H1 (cell line): ENCODE data around the gene DDX1. TPM values are rescaled to one million over a fixed set of nuclear protein-coding genes. Genes with fewer than 3 reads are reported as not detected.

Experiments used
- CREB1 ChIP-seq: IDR thresholded peaks from 2 replicates; pipeline ENCODE4 v1.6.1; 2012; ENCODE audit warnings: inconsistent platforms
- KDM5A ChIP-seq: fragments of 200-600 bp; IDR thresholded peaks from 2 replicates; pipeline ENCODE4 v1.7.1; 2012; ENCODE audit warnings: mild to moderate bottlenecking, low read length, inconsistent platforms, mixed read lengths
- RNF2 ChIP-seq: fragments of 200-900, 300-1000 bp; sonication (generic); IDR thresholded peaks from 2 replicates; pipeline ENCODE4 v1.7.1; 2016; ENCODE audit warnings: borderline replicate concordance, low read depth, mild to moderate bottlenecking, antibody characterized with exemption, low read length; ENCODE audit not compliant: poor library complexity, severe bottlenecking; ENCODE audit errors: missing control alignments
- TAF1 ChIP-seq: IDR thresholded peaks from 2 replicates; pipeline ENCODE4 v1.6.1; 2011; ENCODE audit warnings: mild to moderate bottlenecking, low read depth, low read length
- polyA plus RNA-seq, 7 experiments: library from polyadenylated mRNA; depleted of rRNA in 3 of 7; stranded (reverse) in 5 of 7; unstranded in 2 of 7; fragments of >200 nt in 5 of 7; fragments of 200-250 nt in 2 of 7; gene quantifications; 1 replicate in 5 of 7; 2 replicates in 1 of 7; 4 replicates in 1 of 7; pipeline versions ENCODE4 v1.2.1 to v1.2.3, GENCODE V29; 2011 to 2013; ENCODE audit warnings: missing spikeins in 2 of 7, mixed read lengths in 2 of 7
- total RNA-seq: library from RNA; stranded (reverse); fragmentation: NEBNext Ultra II Directional; extraction: Animal tissue kit (Norgen Biotek cat#: 25700); gene quantifications from 2 replicates; pipeline ENCODE4 v1.2.1, GENCODE V29; 2021
- TF ChIP-seq, protein P1 (sequence below): fragments of 300-600 bp; sonication (generic); IDR thresholded peaks from 2 replicates; pipeline ENCODE4 v1.7.1; 2012; ENCODE audit warnings: low read length, moderate library complexity, mild to moderate bottlenecking, inconsistent platforms; ENCODE audit not compliant: insufficient replicate concordance
- TF ChIP-seq, protein P2 (sequence below): IDR thresholded peaks from 2 replicates; pipeline ENCODE4 v1.6.1; 2011; ENCODE audit warnings: low read depth, mild to moderate bottlenecking, low read length; ENCODE audit not compliant: insufficient read depth

The DDX1 gene
- total and polyA plus RNA-seq, 2 of the 8 experiments (the other 6 are each of a cell fraction or from before 2014, with no cell fraction given), result 51.1 to 161 TPM

DNA sequence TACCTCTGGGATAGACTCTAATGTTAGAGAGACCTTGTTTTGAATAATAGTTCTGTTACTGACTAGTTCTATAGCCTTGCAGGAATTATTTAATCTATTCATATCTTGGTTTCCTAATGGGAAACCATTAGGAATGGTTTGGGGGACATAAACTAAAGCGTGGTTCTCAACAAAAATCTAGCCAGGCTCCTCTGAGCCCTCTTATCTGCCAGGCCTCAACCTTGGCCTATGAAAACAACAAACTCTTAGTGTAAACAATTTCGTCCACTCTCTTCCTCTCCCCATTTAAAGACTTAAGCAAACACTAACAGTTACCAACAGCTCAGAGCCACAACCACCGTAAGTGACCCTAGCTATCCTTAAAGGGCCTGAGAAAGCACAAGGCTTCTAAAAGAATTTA, 19.9 kb upstream of the DDX1 start (continued):
- TF ChIP-seq RNF2 (no peak), KDM5A (no peak), TAF1 (no peak), CREB1 (no peak)
- TF ChIP-seq, protein P1, sequence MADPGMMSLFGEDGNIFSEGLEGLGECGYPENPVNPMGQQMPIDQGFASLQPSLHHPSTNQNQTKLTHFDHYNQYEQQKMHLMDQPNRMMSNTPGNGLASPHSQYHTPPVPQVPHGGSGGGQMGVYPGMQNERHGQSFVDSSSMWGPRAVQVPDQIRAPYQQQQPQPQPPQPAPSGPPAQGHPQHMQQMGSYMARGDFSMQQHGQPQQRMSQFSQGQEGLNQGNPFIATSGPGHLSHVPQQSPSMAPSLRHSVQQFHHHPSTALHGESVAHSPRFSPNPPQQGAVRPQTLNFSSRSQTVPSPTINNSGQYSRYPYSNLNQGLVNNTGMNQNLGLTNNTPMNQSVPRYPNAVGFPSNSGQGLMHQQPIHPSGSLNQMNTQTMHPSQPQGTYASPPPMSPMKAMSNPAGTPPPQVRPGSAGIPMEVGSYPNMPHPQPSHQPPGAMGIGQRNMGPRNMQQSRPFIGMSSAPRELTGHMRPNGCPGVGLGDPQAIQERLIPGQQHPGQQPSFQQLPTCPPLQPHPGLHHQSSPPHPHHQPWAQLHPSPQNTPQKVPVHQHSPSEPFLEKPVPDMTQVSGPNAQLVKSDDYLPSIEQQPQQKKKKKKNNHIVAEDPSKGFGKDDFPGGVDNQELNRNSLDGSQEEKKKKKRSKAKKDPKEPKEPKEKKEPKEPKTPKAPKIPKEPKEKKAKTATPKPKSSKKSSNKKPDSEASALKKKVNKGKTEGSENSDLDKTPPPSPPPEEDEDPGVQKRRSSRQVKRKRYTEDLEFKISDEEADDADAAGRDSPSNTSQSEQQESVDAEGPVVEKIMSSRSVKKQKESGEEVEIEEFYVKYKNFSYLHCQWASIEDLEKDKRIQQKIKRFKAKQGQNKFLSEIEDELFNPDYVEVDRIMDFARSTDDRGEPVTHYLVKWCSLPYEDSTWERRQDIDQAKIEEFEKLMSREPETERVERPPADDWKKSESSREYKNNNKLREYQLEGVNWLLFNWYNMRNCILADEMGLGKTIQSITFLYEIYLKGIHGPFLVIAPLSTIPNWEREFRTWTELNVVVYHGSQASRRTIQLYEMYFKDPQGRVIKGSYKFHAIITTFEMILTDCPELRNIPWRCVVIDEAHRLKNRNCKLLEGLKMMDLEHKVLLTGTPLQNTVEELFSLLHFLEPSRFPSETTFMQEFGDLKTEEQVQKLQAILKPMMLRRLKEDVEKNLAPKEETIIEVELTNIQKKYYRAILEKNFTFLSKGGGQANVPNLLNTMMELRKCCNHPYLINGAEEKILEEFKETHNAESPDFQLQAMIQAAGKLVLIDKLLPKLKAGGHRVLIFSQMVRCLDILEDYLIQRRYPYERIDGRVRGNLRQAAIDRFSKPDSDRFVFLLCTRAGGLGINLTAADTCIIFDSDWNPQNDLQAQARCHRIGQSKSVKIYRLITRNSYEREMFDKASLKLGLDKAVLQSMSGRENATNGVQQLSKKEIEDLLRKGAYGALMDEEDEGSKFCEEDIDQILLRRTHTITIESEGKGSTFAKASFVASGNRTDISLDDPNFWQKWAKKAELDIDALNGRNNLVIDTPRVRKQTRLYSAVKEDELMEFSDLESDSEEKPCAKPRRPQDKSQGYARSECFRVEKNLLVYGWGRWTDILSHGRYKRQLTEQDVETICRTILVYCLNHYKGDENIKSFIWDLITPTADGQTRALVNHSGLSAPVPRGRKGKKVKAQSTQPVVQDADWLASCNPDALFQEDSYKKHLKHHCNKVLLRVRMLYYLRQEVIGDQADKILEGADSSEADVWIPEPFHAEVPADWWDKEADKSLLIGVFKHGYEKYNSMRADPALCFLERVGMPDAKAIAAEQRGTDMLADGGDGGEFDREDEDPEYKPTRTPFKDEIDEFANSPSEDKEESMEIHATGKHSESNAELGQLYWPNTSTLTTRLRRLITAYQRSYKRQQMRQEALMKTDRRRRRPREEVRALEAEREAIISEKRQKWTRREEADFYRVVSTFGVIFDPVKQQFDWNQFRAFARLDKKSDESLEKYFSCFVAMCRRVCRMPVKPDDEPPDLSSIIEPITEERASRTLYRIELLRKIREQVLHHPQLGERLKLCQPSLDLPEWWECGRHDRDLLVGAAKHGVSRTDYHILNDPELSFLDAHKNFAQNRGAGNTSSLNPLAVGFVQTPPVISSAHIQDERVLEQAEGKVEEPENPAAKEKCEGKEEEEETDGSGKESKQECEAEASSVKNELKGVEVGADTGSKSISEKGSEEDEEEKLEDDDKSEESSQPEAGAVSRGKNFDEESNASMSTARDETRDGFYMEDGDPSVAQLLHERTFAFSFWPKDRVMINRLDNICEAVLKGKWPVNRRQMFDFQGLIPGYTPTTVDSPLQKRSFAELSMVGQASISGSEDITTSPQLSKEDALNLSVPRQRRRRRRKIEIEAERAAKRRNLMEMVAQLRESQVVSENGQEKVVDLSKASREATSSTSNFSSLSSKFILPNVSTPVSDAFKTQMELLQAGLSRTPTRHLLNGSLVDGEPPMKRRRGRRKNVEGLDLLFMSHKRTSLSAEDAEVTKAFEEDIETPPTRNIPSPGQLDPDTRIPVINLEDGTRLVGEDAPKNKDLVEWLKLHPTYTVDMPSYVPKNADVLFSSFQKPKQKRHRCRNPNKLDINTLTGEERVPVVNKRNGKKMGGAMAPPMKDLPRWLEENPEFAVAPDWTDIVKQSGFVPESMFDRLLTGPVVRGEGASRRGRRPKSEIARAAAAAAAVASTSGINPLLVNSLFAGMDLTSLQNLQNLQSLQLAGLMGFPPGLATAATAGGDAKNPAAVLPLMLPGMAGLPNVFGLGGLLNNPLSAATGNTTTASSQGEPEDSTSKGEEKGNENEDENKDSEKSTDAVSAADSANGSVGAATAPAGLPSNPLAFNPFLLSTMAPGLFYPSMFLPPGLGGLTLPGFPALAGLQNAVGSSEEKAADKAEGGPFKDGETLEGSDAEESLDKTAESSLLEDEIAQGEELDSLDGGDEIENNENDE, result no peak
- TF ChIP-seq, protein P2, sequence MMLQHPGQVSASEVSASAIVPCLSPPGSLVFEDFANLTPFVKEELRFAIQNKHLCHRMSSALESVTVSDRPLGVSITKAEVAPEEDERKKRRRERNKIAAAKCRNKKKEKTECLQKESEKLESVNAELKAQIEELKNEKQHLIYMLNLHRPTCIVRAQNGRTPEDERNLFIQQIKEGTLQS, result no peak
